C4-2B (cell line): ENCODE results near the gene RPS6KA6.

Source experiments
- H3K27ac ChIP-seq: fragments of 450-650 bp; 2 replicates; pipeline ENCODE4 v1.5.1; 2017
- ZFX ChIP-seq: fragments of 450-650 bp; IDR thresholded peaks from 2 replicates; pipeline ENCODE4 v1.6.1; 2017
- TF ChIP-seq, protein P1 (sequence below): fragments of 450-650 bp; conservative IDR thresholded peaks from 2 replicates; pipeline ENCODE4 v1.5.1; 2017; ENCODE audit warnings: mild to moderate bottlenecking

RPS6KA6 gene

DNA sequence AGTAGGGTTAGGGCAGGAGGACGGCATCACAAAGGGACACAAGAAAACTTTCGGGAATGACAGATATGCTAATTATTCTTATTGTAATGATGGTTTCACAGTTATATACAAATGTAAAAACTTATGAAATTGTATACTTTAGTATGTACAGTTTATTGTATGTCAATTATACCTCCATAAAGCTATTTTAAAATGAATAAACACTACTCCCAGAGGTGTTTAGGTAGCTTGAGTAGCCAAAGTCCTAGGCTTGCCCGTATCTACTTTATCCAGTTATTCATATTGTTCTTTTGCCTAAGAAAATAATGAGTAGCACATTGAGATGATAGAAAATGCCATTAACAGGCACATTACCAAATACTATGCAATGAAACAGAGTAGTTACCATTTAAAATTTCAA, 43.0 kb downstream of the RPS6KA6 start:
- H3K27ac ChIP-seq, result no peak overlapping the region
- no peak for TF ChIP-seq ZFX
- TF ChIP-seq, protein P1, sequence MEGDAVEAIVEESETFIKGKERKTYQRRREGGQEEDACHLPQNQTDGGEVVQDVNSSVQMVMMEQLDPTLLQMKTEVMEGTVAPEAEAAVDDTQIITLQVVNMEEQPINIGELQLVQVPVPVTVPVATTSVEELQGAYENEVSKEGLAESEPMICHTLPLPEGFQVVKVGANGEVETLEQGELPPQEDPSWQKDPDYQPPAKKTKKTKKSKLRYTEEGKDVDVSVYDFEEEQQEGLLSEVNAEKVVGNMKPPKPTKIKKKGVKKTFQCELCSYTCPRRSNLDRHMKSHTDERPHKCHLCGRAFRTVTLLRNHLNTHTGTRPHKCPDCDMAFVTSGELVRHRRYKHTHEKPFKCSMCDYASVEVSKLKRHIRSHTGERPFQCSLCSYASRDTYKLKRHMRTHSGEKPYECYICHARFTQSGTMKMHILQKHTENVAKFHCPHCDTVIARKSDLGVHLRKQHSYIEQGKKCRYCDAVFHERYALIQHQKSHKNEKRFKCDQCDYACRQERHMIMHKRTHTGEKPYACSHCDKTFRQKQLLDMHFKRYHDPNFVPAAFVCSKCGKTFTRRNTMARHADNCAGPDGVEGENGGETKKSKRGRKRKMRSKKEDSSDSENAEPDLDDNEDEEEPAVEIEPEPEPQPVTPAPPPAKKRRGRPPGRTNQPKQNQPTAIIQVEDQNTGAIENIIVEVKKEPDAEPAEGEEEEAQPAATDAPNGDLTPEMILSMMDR, result no peak

DNA sequence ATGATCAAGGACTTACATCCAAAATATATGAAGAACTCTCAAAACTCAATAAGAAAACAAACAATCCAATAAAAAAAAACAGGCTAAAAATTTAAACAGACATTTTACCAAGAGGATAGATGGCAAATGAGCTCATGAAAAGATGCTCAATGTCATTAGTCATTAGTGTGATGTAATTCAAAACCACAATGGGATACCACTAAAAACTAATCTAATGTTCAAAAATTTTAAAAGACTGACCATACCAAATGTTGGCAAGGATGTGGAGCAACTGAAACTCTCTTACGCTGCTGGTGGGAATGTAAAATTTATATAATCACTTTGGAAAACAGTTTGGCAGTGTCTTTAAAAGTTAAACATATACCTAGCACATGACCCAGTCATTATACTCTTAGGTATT, 43.7 kb downstream of the RPS6KA6 start:
- no peak overlapping the region for H3K27ac ChIP-seq

DNA sequence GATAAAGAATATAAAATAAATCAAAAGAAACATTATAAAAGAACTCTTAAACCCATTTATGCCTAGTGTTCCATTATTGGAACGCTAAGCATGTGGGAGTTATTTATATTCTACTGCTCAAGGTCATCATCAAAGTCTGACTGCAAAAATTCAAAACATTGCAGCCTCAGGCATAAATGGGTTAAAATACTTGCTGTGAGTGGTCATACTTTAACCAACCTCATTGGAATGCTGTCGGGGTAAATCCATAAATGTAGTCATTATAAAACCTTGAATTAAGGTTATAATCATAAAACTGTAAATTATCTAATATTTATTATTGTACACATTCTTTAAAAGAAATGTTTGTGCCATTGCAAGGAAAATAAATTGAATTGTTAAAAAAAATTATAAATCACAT, 55.0 kb downstream of the RPS6KA6 start:
- TF ChIP-seq ZFX, result no peak
- TF ChIP-seq, protein P1, result no peak
- H3K27ac ChIP-seq, result no peak overlapping the region

More for the DNA sequence above, 43.7 kb downstream of the RPS6KA6 start:
- TF ChIP-seq, protein P1, result no peak
- TF ChIP-seq ZFX, result no peak

DNA sequence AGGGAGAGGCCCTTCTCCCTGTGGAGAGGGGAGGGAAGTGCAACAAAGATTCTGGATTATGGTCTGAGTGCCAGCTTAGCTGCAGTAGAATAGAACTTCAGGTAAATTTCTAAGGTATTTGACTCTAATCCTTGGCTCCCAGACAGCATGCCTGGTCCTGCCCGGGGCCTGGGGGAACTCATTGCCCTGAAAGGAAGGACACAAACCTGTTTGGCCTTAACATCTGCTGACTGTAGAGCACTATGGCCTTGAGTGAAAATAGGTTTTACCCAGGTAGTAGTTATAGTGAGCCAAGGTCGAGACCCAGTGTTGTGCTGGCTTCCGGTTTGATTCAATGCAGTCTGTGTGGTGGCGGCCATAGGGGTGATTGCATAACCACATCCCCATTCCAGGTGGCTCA, 64.4 kb downstream of the RPS6KA6 start:
- TF ChIP-seq, protein P1, result no peak
- TF ChIP-seq ZFX, result no peak
- H3K27ac ChIP-seq, result no peak overlapping the region

DNA sequence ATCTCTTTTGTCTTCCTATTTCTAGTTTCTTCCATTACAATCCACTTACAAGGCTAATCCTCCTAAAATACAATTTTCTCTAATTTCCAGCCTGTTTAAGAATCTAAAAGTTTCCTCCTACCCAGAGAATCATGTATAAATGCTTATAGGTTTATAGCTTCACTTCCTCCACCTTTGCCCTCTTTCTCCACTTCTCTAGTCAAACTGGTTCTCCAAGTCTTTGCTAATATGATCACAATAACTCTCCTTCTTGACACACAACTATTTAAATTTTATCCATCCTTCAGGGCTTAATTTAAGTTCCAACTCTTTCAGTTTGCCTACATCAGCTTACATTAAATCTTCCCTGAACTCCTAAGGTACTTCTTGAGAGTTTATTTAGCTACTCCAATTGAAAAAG, 69.2 kb downstream of the RPS6KA6 start:
- H3K27ac ChIP-seq, result no peak overlapping the region
- TF ChIP-seq ZFX, result no peak
- TF ChIP-seq, protein P1, result no peak

DNA sequence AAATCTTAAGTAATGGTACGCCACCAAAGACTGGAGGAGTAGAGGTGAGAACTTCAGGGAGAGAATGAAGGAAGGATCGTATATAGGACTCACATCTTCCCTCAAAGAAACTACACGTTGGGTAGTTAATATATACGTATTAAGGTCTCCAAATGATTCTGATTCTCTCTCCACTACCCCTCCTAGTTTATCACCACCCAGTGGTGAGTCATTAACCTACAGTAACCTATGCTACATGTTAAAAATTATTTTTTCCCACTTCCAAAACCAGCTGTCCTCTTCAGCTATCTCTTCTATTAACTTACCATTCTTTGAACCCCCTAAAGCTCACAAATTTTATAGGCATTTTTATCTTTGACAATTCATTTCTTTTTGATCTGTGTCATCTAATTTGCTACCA, 69.7 kb downstream of the RPS6KA6 start:
- H3K27ac ChIP-seq, result no peak overlapping the region
- TF ChIP-seq ZFX, result no peak
- TF ChIP-seq, protein P1, result peak; percentile 5; the same call in 1 of the 2 replicates

DNA sequence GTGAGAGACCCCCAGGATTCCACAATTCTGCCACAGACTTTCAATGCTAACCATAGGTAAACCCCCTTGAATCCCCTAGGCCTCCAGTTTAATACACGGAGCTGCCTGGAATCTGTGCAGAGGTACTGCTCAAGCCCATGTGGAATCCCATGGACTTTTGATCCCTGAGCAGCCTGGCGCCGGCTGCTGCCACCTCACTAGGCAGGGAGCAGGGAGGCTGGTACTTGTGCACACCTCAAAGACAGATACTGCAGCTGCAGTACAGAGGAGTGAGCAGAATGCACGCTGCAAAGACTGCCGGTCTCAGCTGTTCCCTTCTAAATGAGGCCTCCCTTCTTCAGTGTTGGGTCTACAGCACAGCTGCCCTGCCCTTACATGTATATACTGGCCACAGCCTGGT, 79.4 kb downstream of the RPS6KA6 start:
- H3K27ac ChIP-seq, result no peak overlapping the region
- no peak for TF ChIP-seq ZFX
- TF ChIP-seq, protein P1, result no peak
